Activated CD8-positive, alpha-beta T cell treated with anti-CD3 and anti-CD28 coated beads for 36 hours (primary cell): ENCODE data around the gene LRRC8D. TPM values are rescaled to one million over a fixed set of nuclear protein-coding genes. Genes with fewer than 3 reads are reported as not detected.

Experiments
- ATAC-seq: fragments of 200-7000 bp; cut with Tn5 transposase; one replicate; pipeline ENCODE4 v1.10.0; 2021; ENCODE audit warnings: mild to moderate bottlenecking, moderate library complexity
- CTCF ChIA-PET: fragments of 350-600 bp; sonication (Branson Sonifier 250); formaldehyde crosslinking; loops from one replicate; lab custom pipeline; 2021; ENCODE audit warnings: antibody characterized with exemption; lab: Charles Lee
- POLR2A ChIA-PET: fragments of 350-600 bp; sonication (Branson Sonifier 250); formaldehyde crosslinking; loops from one replicate; lab custom pipeline; 2021; ENCODE audit warnings: antibody characterized with exemption; lab: Charles Lee
- DNase-seq: peaks from one replicate; pipeline ENCODE4 v3.0.0-alpha.2; 2020
- H3K27ac Mint-ChIP-seq: one replicate; pipeline ENCODE4 v1.8.0; 2021; ENCODE audit warnings: mild to moderate bottlenecking, mixed read lengths
- H3K27me3 Mint-ChIP-seq: one replicate; pipeline ENCODE4 v1.8.0; 2021; ENCODE audit warnings: mixed read lengths
- H3K36me3 Mint-ChIP-seq: one replicate; pipeline ENCODE4 v1.8.0; 2021; ENCODE audit warnings: low read depth, mixed read lengths
- H3K4me1 Mint-ChIP-seq: one replicate; pipeline ENCODE4 v1.8.0; 2021; ENCODE audit warnings: low read depth, mixed read lengths
- H3K4me3 Mint-ChIP-seq: one replicate; pipeline ENCODE4 v1.8.0; 2021; ENCODE audit warnings: mild to moderate bottlenecking, moderate library complexity, mixed read lengths
- H3K9me3 Mint-ChIP-seq: one replicate; pipeline ENCODE4 v1.8.0; 2021; ENCODE audit warnings: mixed read lengths
- CTCF ChIP-seq: fragments of 200-600 bp; IDR thresholded peaks from one replicate; pipeline ENCODE4 v1.8.0; 2022; ENCODE audit warnings: antibody characterized with exemption, mild to moderate bottlenecking
- intact Hi-C: fragments of 100-400 bp; cut with micrococcal nuclease; formaldehyde crosslinking; loops from one replicate; pipeline ENCODE4 v1.10.0; 2022
- total RNA-seq, 2 experiments: library from RNA; stranded (reverse); gene quantifications; one replicate each; pipeline ENCODE4 v1.2.3, GENCODE V29; 2021

The LRRC8D gene
- total RNA-seq, 2 experiments from 2014 or later: 26.3 to 27.5 TPM

GRCh38 chr1:89800022-89800655 is 20.7 kb upstream of the LRRC8D start:
- no peak for ATAC-seq
- POLR2A ChIA-PET: interaction anchor here (1.1 kb wide), 1 partner anchor 8 kb away, joined by 4 read pairs; no protein-coding TSS in a partner anchor
- H3K9me3 Mint-ChIP-seq: peaks cover 1% of the 10 kb centered on the region
- DNase-seq: no peak
- CTCF ChIA-PET: interaction anchor here (0.8 to 1.0 kb wide), 2 partner anchors 178 to 187 kb away, joined by 3 read pairs; no protein-coding TSS in a partner anchor
- peaks cover 7% of the 10 kb centered on the region for H3K4me1 Mint-ChIP-seq
- H3K27ac Mint-ChIP-seq: no peak overlapping the region
- no peak overlapping the region for H3K4me3 Mint-ChIP-seq
- no peaks in the 10 kb centered on the region for H3K27me3 Mint-ChIP-seq
- TF ChIP-seq CTCF: no peak
- H3K36me3 Mint-ChIP-seq: no peaks in the 10 kb centered on the region
- intact Hi-C loops: no loop called here

GRCh38 chr1:89800718-89801117 is 20.1 kb upstream of the LRRC8D start:
- POLR2A ChIA-PET: no interaction called here
- intact Hi-C loops: no loop called here
- ATAC-seq (no peak), DNase-seq (no peak)
- Mint-ChIP-seq H3K27me3 (no peaks in the 10 kb centered on the region), H3K36me3 (no peaks in the 10 kb centered on the region), H3K4me1 (peaks cover 7% of the 10 kb centered on the region), H3K27ac (no peak overlapping the region), H3K4me3 (no peak overlapping the region), H3K9me3 (peaks cover 1% of the 10 kb centered on the region)
- CTCF ChIA-PET: interaction anchor here (0.9 to 1.9 kb wide), 2 partner anchors 152 to 317 kb away, joined by 3 to 6 read pairs; no protein-coding TSS in a partner anchor
- TF ChIP-seq CTCF: no peak

GRCh38 chr1:89802051-89802450 is 18.8 kb upstream of the LRRC8D start:
- peaks cover 7% of the 10 kb centered on the region for H3K4me1 Mint-ChIP-seq
- ChIA-PET CTCF (interaction anchor here (0.8 to 2.7 kb wide), 6 partner anchors 11 to 186 kb away, joined by 3 to 19 read pairs (median 7); no protein-coding TSS in a partner anchor), POLR2A (interaction anchor here (0.9 kb wide), 1 partner anchor 22 kb away, joined by 4 read pairs; no protein-coding TSS in a partner anchor)
- no peak overlapping the region for H3K4me3 Mint-ChIP-seq
- no peak for TF ChIP-seq CTCF
- ATAC-seq (no peak), DNase-seq (no peak)
- intact Hi-C loops: no loop called here
- H3K36me3 Mint-ChIP-seq: no peaks in the 10 kb centered on the region
- no peak overlapping the region for H3K27ac Mint-ChIP-seq
- no peaks in the 10 kb centered on the region for H3K9me3 Mint-ChIP-seq
- no peaks in the 10 kb centered on the region for H3K27me3 Mint-ChIP-seq

GRCh38 chr1:89802841-89803240 is 18.0 kb upstream of the LRRC8D start:
- intact Hi-C loops: no loop called here
- no peaks in the 10 kb centered on the region for H3K36me3 Mint-ChIP-seq
- H3K4me3 Mint-ChIP-seq: no peak overlapping the region
- no peak for ATAC-seq
- DNase-seq: no peak
- no peak overlapping the region for H3K27ac Mint-ChIP-seq
- no peak for TF ChIP-seq CTCF
- CTCF ChIA-PET: interaction anchor here (1.0 to 2.7 kb wide), 7 partner anchors 12 to 185 kb away, joined by 3 to 19 read pairs (median 4); no protein-coding TSS in a partner anchor
- POLR2A ChIA-PET: no interaction called here
- no peaks in the 10 kb centered on the region for H3K27me3 Mint-ChIP-seq
- no peaks in the 10 kb centered on the region for H3K9me3 Mint-ChIP-seq
- H3K4me1 Mint-ChIP-seq: peaks cover 7% of the 10 kb centered on the region
